Measurements from ENCODE around the gene PIK3R4.

PIK3R4 gene

GRCh38 chr3:130688697-130689470 lies 57.7 kb downstream of the PIK3R4 start:
- no peak for DNase-seq (ENCODE audit: low read depth in 2 of 2)

GRCh38 chr3:130688015-130688688 lies 58.5 kb downstream of the PIK3R4 start:
- DNase-seq (ENCODE audit: low read depth in 2 of 2), result no peak

GRCh38 chr3:130687327-130687726 lies 59.3 kb downstream of the PIK3R4 start:
- no peak for DNase-seq (ENCODE audit: low read depth in 2 of 2)

- no peak for DNase-seq (ENCODE audit: low read depth in 2 of 2)
Observed at GRCh38 chr3:130686833-130687232, 59.8 kb downstream of the PIK3R4 start.

GRCh38 chr3:130682131-130682530 lies 64.5 kb downstream of the PIK3R4 start:
- DNase-seq (ENCODE audit: low read depth in 2 of 2), result no peak

- DNase-seq (ENCODE audit: low read depth in 2 of 2), result no peak
Observed at GRCh38 chr3:130679218-130679617, 67.4 kb downstream of the PIK3R4 start.

GRCh38 chr3:130677343-130677742 lies 69.3 kb downstream of the PIK3R4 start:
- DNase-seq (ENCODE audit: low read depth in 2 of 2), result no peak

- no peak for DNase-seq (ENCODE audit: low read depth in 2 of 2)
Observed at GRCh38 chr3:130671545-130672312, 74.9 kb downstream of the PIK3R4 start.

GRCh38 chr3:130669740-130670139 lies 76.9 kb downstream of the PIK3R4 start:
- DNase-seq (ENCODE audit: low read depth in 2 of 2), result no peak

- no peak for DNase-seq (ENCODE audit: low read depth in 2 of 2)
Observed at GRCh38 chr3:130663092-130663491, 83.5 kb downstream of the PIK3R4 start.

GRCh38 chr3:130662501-130662996 lies 84.1 kb downstream of the PIK3R4 start:
- no peak for DNase-seq (ENCODE audit: low read depth in 2 of 2)

- DNase-seq (ENCODE audit: low read depth in 2 of 2), result no peak
Observed at GRCh38 chr3:130661140-130661891, 85.3 kb downstream of the PIK3R4 start.

- no peak for DNase-seq (ENCODE audit: low read depth in 2 of 2)
Observed at GRCh38 chr3:130659911-130660310, 86.7 kb downstream of the PIK3R4 start.

GRCh38 chr3:130658678-130659077 lies 88.0 kb downstream of the PIK3R4 start:
- DNase-seq (ENCODE audit: low read depth in 2 of 2), result no peak

GRCh38 chr3:130656627-130657026 lies 90.0 kb downstream of the PIK3R4 start:
- no peak for DNase-seq (ENCODE audit: low read depth in 2 of 2)

- no peak for DNase-seq (ENCODE audit: low read depth in 2 of 2)
Observed at GRCh38 chr3:130654921-130655320, 91.7 kb downstream of the PIK3R4 start.

GRCh38 chr3:130654091-130654490 lies 92.5 kb downstream of the PIK3R4 start:
- DNase-seq (ENCODE audit: low read depth in 2 of 2), result no peak

- no peak for DNase-seq (ENCODE audit: low read depth in 2 of 2)
Observed at GRCh38 chr3:130649061-130649654, 97.5 kb downstream of the PIK3R4 start.

- DNase-seq (ENCODE audit: low read depth in 2 of 2), result no peak
Observed at GRCh38 chr3:130648293-130648692, 98.3 kb downstream of the PIK3R4 start.

GRCh38 chr3:130645261-130645660 lies 101.4 kb downstream of the PIK3R4 start:
- no peak for DNase-seq (ENCODE audit: low read depth in 2 of 2)

GRCh38 chr3:130644628-130645253 lies 101.9 kb downstream of the PIK3R4 start:
- no peak for DNase-seq (ENCODE audit: low read depth in 2 of 2)

Measured in stimulated activated CD4-positive, alpha-beta T cell treated with anti-CD3 and anti-CD28 coated beads, Interleukin-12 subunit alpha, Interleukin-12 subunit beta, amount 100 ng/mL, for 24 hours (primary cell).